Spleen (tissue), 11 donors: ENCODE data around the gene RNF39. TPM values are rescaled to one million over a fixed set of nuclear protein-coding genes. Genes with fewer than 3 reads are reported as not detected.

ENCODE experiments used
- DNase-seq: peaks from one replicate; pipeline ENCODE4 v3.0.0-alpha.2; 2020
- H3K27ac ChIP-seq, 8 donors: fragments of 200-600 bp; sonication (generic) in 7 of 8; 1 replicate in 4 of 8; 2 replicates in 4 of 8; pipeline versions ENCODE4 v1.5.0 to v1.8.0; 2016 to 2021; ENCODE audit warnings: inconsistent platforms in 4 of 8, mild to moderate bottlenecking in 4 of 8, moderate library complexity in 1 of 8
- H3K27me3 ChIP-seq, 7 donors: fragments of 200-600 bp; sonication (generic) in 6 of 7; replicated peaks in 1 of 7; 1 replicate in 4 of 7; 2 replicates in 3 of 7; pipeline versions ENCODE4 v1.5.0 to v1.8.0; 2016 to 2021; ENCODE audit warnings: inconsistent platforms in 3 of 7, mild to moderate bottlenecking in 1 of 7
- H3K36me3 ChIP-seq, 6 donors: fragments of 200-600 bp; sonication (generic) in 5 of 6; 1 replicate in 4 of 6; 2 replicates in 2 of 6; pipeline versions ENCODE4 v1.5.0 to v1.8.0; 2016 to 2021; ENCODE audit warnings: inconsistent platforms in 2 of 6
- H3K4me1 ChIP-seq, 6 donors: fragments of 200-600 bp; sonication (generic) in 5 of 6; 1 replicate in 3 of 6; 2 replicates in 3 of 6; pipeline versions ENCODE4 v1.5.0 to v1.8.0; 2016 to 2021; ENCODE audit warnings: inconsistent platforms in 3 of 6
- H3K4me3 ChIP-seq, 8 donors: fragments of 200-600 bp; sonication (generic) in 7 of 8; 1 replicate in 4 of 8; 2 replicates in 4 of 8; pipeline versions ENCODE4 v1.5.0 to v1.8.0; 2016 to 2021; ENCODE audit warnings: inconsistent platforms in 4 of 8, mild to moderate bottlenecking in 4 of 8, moderate library complexity in 2 of 8
- H3K9me3 ChIP-seq, 8 donors: fragments of 200-600 bp; sonication (generic) in 7 of 8; 1 replicate in 4 of 8; 2 replicates in 4 of 8; pipeline versions ENCODE4 v1.5.0 to v1.8.0; 2016 to 2021; ENCODE audit warnings: inconsistent platforms in 4 of 8
- POLR2A ChIP-seq, 3 donors: fragments of 450-650 bp; IDR thresholded peaks; one replicate each; pipeline ENCODE4 v1.5.1; 2017; ENCODE audit warnings: antibody characterized with exemption in 3 of 3, mild to moderate bottlenecking in 1 of 3
- POLR2AphosphoS5 ChIP-seq, 3 donors: sonication (generic); formaldehyde crosslinking; IDR thresholded peaks; one replicate each; pipeline ENCODE4 v1.5.1; 2017; ENCODE audit warnings: antibody characterized with exemption in 3 of 3
- WGBS, 5 donors: extraction: QIAGEN DNeasy Blood & Tissue Kit in 3 of 5; methylation state at CpG; one replicate each; pipeline versions ENCODE4 v1.1.5 to v1.1.7; 2013 to 2018; 5-methylcytosine and 5-hydroxymethylcytosine counted together
- intact Hi-C: fragments of 100-400 bp; cut with DNase I; formaldehyde crosslinking; loops from one replicate; pipeline ENCODE4 v1.15.0; 2023; ENCODE audit warnings: low total_unique reads
- polyA plus RNA-seq, 3 donors: library from polyadenylated mRNA; stranded (reverse); fragments of 200-250 nt; gene quantifications; one replicate each; pipeline ENCODE4 v1.2.1, GENCODE V29; 2013
- total RNA-seq, 7 donors: library from RNA; depleted of rRNA in 3 of 7; stranded (reverse); fragments of >200 nt in 3 of 7; fragmentation: NEBNext Ultra II Directional in 4 of 7; extraction: Animal tissue kit (Norgen Biotek cat#: 25700) in 4 of 7; gene quantifications; one replicate each; pipeline versions ENCODE4 v1.1.0 to v1.2.1, GENCODE V29; 2016 to 2021
- TF ChIP-seq, protein P1 (sequence below), 11 experiments: fragments of 200-600 bp in 7 of 11; fragments of 450-650 bp in 4 of 11; sonication (generic) in 4 of 11; IDR thresholded peaks in 8 of 11; conservative IDR thresholded peaks in 3 of 11; 1 replicate in 7 of 11; 2 replicates in 4 of 11; pipeline versions ENCODE4 v1.4.0 to v1.8.0; 2016 to 2021; ENCODE audit warnings: antibody characterized with exemption in 11 of 11, inconsistent platforms in 4 of 11, mild to moderate bottlenecking in 1 of 11
- donor health status: healthy with polysubstance abuse.
- donor health status: DM: no; HTN: no; CAD: no; lungs with moderate emphysema.
- donor health status: DM: no; HTN: no; CAD: no.
- donor health status: Bipolar disorder and iron deficiency.
- donor health status: healthy.
- donor health status: DM: no; HTN: no; CAD: no.
- donor health status: DM: yes; HTN: yes; CAD: no.

RNF39 gene
- total and polyA plus RNA-seq, 10 donors: not detected

DNA sequence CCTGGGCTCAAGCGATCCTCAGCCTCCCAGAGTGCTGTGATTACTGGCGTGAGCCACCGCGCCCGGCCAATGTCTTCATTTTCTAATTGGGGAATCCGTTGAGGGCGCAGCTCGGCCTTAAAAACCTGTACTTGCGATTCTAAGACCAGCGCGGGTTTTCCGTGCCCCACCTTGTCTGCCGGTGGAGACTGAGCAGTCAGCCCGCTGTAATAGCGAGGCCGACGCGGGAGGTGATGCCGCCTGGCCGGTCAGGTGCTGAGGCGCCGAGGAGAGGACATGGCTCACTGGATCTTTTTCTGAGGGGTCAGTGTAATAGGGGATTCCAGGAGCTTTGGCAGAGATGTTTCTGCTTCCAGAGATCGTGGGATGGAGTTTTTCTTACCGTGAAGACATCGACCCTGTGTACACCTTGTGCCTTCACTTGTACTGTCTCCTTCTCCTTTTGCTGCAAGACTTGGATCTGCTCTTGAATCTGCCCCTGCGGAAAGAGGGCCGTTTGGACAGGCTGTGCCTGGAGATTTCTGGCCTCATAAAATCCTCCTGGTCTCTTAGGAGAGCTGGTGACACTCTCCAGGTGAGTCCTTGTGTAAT, 35.8 kb upstream of the RNF39 start:
- H3K27me3 ChIP-seq: peaks cover 0 to 91% (median 35%) of the 10 kb centered on the region in 7 donors
- H3K4me3 ChIP-seq: no peak overlapping the region
- no peaks in the 10 kb centered on the region for H3K36me3 ChIP-seq
- TF ChIP-seq POLR2A (IDR thresholded peaks at IDR 0.05) (no peak), POLR2AphosphoS5 (IDR thresholded peaks at IDR 0.05) (no peak)
- TF ChIP-seq, protein P1, sequence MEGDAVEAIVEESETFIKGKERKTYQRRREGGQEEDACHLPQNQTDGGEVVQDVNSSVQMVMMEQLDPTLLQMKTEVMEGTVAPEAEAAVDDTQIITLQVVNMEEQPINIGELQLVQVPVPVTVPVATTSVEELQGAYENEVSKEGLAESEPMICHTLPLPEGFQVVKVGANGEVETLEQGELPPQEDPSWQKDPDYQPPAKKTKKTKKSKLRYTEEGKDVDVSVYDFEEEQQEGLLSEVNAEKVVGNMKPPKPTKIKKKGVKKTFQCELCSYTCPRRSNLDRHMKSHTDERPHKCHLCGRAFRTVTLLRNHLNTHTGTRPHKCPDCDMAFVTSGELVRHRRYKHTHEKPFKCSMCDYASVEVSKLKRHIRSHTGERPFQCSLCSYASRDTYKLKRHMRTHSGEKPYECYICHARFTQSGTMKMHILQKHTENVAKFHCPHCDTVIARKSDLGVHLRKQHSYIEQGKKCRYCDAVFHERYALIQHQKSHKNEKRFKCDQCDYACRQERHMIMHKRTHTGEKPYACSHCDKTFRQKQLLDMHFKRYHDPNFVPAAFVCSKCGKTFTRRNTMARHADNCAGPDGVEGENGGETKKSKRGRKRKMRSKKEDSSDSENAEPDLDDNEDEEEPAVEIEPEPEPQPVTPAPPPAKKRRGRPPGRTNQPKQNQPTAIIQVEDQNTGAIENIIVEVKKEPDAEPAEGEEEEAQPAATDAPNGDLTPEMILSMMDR (IDR thresholded peaks at IDR 0.05 in 8 of 11, conservative IDR thresholded peaks at IDR 0.05 in 3 of 11): no peak
- intact Hi-C loops: no loop called here
- H3K9me3 ChIP-seq: no peaks in the 10 kb centered on the region
- DNase-seq: no peak
- 43 to 68% (median 62%) methylated on average over 21 to 27 of the region's 27 CpGs for WGBS, 5 donors
- no peak overlapping the region for H3K27ac ChIP-seq
- no peaks in the 10 kb centered on the region for H3K4me1 ChIP-seq

DNA sequence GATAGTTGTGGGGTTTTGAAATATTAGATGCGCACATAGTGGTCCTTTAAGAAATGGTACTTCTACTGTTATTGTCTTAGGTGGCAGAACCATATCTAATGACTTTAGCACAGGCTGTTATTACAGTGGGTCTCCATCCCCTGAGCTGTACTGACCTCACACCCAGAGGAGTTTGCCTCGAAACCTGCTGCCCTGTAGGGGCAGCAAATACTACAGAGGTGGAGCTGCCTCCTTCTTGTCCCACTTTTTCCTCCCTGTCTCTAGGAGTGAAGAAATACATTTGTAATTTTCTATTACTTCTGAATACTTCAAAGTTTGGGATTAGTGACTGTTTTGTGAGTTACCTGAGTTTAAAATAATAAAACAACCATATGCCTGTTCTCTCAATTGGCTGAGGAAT, 29.1 kb upstream of the RNF39 start:
- Histone ChIP-seq H3K4me3 (no peak overlapping the region), H3K27me3 (peaks cover 0 to 91% (median 34%) of the 10 kb centered on the region in 7 donors), H3K27ac (no peak overlapping the region), H3K36me3 (no peaks in the 10 kb centered on the region), H3K4me1 (peaks cover 24 to 41% (median 33%) of the 10 kb centered on the region in 6 donors), H3K9me3 (no peaks in the 10 kb centered on the region)
- intact Hi-C loops: no loop called here
- WGBS, 5 donors: 80 to 90% (median 83%) methylated on average over 2 of the region's 2 CpGs
- TF ChIP-seq POLR2A (IDR thresholded peaks at IDR 0.05): no peak
- TF ChIP-seq POLR2AphosphoS5 (IDR thresholded peaks at IDR 0.05): no peak
- DNase-seq: no peak

DNA sequence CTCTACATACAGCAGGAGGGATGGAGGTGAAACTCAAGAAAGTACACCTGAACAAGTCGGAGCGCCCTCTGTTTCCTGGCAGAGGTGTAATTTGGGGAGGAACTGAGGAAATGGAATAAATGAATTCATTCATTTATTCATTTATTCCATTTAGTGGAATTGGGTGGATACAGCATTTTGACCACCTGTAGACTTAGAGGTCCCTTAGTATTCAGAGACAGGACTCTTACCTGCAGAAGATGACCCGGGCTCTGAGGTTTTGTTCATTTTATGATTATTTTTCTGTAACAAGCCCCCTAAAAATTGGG, 28.3 kb upstream of the RNF39 start:
- Histone ChIP-seq H3K36me3 (no peaks in the 10 kb centered on the region), H3K4me3 (peak overlapping the region in 5 of 8 donors; percentile 23 to 69 (median 27)), H3K27me3 (peaks cover 0 to 91% (median 41%) of the 10 kb centered on the region in 7 donors), H3K9me3 (no peaks in the 10 kb centered on the region), H3K4me1 (peaks cover 24 to 41% (median 33%) of the 10 kb centered on the region in 6 donors), H3K27ac (no peak overlapping the region)
- intact Hi-C loops: no loop called here
- no peak for DNase-seq
- WGBS, 5 donors: 35 to 45% (median 38%) methylated on average over 3 of the region's 3 CpGs
- TF ChIP-seq POLR2AphosphoS5 (IDR thresholded peaks at IDR 0.05) (no peak), POLR2A (IDR thresholded peaks at IDR 0.05) (no peak)
- TF ChIP-seq, protein P1 (IDR thresholded peaks at IDR 0.05 in 8 of 11, conservative IDR thresholded peaks at IDR 0.05 in 3 of 11): no peak

DNA sequence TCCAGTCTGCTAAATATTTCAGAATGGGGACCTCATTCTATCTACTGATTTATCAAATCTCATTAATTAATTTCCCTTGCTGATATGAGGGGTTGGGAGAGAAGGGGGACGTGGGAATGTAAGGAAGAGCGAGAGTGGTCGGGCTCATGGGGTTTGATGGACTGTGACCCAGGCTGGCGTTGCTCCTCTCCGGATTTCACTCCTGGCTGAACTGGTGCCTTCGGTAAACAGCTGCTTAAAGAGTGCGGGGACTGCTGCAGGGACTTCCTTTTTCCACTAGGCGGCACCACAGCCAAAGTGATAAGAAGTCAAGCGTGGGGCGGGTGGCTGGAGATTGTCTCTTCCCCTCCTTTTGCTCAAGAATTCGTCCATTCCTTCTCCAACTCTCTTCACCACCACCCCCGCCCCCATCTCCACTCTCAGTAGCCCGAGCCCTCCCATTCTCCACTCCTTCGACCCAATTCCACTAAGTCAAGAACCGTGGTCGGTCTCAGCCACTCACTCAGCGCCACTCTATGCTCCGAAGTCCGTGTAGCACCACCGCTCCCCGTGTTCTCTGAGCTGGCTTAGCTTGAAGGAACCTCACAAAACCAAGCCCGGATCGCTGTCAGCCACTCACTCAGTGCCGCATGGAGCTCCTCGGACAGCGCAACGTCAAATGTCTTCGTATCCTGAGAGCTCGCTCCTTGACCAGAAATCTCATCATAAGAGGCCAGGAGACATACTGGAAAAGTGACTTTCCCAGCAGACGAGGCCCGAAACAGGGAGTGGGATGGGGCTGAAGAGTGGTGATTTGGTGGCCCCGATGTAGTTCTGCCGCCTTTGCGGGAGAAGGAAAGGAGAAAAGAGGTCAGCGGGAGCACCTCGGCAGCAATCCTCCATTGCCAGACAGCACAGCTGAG, 27.7 kb upstream of the RNF39 start:
- DNase-seq: peak; percentile 91
- H3K27ac ChIP-seq: peak overlapping the region in 7 of 8 donors; percentile 50 to 67 (median 60)
- H3K4me3 ChIP-seq: peak overlapping the region; percentile 6 to 69 (median 26)
- H3K36me3 ChIP-seq: no peaks in the 10 kb centered on the region
- H3K4me1 ChIP-seq: peaks cover 24 to 41% (median 33%) of the 10 kb centered on the region in 6 donors
- WGBS, 5 donors: 2 to 6% (median 2%) methylated on average over 36 of the region's 36 CpGs
- peaks cover 0 to 91% (median 41%) of the 10 kb centered on the region in 7 donors for H3K27me3 ChIP-seq
- H3K9me3 ChIP-seq: no peaks in the 10 kb centered on the region
- intact Hi-C loops: no loop called here
- no peak for TF ChIP-seq POLR2A (IDR thresholded peaks at IDR 0.05)
- peak in 2 of 3 donors; percentile 30 to 47 for TF ChIP-seq POLR2AphosphoS5 (IDR thresholded peaks at IDR 0.05)
- TF ChIP-seq, protein P1 (IDR thresholded peaks at IDR 0.05 in 8 of 11, conservative IDR thresholded peaks at IDR 0.05 in 3 of 11): peak; percentile 85 to 95 (median 93)
